A549 treated with RU486 at 1 μM for 4 hours (cell line): Measurements from ENCODE around the gene BPI. TPM values are rescaled to one million over a fixed set of nuclear protein-coding genes. Genes with fewer than 3 reads are reported as not detected.

ENCODE experiments used
- total RNA-seq: library from RNA; stranded (reverse); fragments of 200-300 nt; extraction: Qiagen RNA extraction; gene quantifications from 5 replicates; pipeline ENCODE4 v1.2.3, GENCODE V29; 2022; ENCODE audit warnings: low read depth

The BPI gene
- total RNA-seq: not detected in 5 replicates

DNA sequence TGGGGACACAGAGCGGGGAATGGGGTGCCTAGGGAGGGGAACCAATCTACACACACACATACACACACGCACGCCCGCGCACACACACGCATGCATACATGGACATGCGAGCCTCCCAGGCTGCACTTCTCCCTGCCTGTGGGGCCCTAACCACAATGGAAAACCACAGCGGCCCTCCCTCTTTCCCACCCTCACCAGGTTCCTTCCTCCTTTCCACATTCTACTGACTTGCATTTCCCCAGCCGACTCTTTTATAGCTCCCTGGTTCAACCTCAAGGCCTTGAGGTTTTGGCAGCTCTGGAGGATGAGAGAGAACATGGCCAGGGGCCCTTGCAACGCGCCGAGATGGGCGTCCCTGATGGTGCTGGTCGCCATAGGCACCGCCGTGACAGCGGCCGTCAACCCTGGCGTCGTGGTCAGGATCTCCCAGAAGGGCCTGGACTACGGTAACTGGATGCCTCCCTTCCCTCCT lies at the start of gene BPI:
TSS of gene BPI (plus strand) at position 249 of the 472 bp plus-strand sequence. CDS start at position 317, 68 bp downstream.

DNA sequence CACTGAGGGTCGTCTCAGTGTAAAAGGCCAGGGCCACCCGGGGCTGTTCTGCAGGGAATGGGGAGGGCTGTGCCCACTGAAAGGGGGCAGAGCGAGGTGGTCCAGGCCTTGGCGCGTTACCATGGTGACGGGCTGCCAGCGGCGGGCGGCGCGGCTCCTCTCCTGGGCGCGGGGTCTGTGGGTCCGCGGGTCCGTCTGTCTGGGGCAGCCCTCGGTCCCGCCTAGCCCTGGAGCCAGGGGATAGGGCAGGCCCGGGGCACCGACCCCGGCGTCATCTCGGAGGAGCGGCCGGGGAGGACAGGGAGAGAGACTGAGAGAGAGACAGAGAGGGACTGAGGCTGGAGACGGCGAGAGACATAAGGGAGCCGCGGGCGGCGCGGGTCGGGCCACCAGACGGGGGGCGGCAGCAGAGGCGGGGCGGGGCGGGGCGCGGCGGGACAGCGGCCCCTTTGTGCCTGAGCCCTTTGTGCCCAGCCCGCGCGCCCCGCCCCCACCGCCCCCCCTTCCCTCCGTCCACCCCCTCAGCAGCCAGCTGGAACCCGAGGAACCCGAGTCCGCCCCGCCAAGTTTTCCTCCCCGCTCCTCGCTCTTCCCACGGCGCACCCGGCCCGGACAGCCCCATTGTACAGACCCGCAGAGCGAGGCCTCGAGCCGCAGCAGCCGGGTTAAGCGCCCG lies 43.4 kb upstream of the BPI start, which contains the start of gene KIAA1755:
TSS of gene KIAA1755 (minus strand) at position 358 of the 676 bp plus-strand sequence. CDS start at position 123, 235 bp downstream.

DNA sequence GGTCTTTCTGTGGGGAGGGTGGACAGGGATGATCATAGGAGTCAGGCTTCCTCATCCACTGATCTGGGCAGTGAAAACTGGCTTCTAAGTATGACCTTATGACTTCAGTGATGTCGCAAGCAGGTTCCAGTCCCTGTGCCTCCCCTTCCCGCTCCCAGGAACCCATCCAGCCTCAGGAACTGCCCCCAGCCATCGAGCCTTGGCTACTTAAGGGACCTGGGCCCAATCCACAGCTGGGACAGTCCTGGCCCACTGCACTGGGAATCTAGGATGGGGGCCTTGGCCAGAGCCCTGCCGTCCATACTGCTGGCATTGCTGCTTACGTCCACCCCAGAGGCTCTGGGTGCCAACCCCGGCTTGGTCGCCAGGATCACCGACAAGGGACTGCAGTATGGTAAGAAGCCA lies 42.3 kb downstream of the BPI start, which contains the start of gene LBP:
TSS of gene LBP (plus strand) at position 236 of the 405 bp plus-strand sequence. CDS start at position 271, 35 bp downstream.

Other genes with a start within 250 kb of the BPI start
- 292 to 467 TPM (median 378 TPM) in 5 replicates for gene TGM2, start 138.9 kb upstream of the BPI start, total RNA-seq
- 0.11 to 0.21 TPM (median 0.15 TPM) in 4 of 5 replicates, not detected in the other for gene KIAA1755, start 43.4 kb upstream of the BPI start, total RNA-seq
- gene LBP, start 42.3 kb downstream of the BPI start, total RNA-seq: 0.98 to 1.4 TPM (median 1.1 TPM) in 5 replicates
- gene SNHG17, start 131.2 kb downstream of the BPI start, total RNA-seq: 175 to 225 TPM (median 196 TPM) in 5 replicates
- 10.7 to 16.5 TPM (median 15.0 TPM) in 5 replicates for gene RALGAPB, start 168.7 kb downstream of the BPI start, total RNA-seq